Myometrial cell (primary cell): Measurements from ENCODE around the gene STARD4. TPM values are rescaled to one million over a fixed set of nuclear protein-coding genes. Genes with fewer than 3 reads are reported as not detected.

Experiments
- total RNA-seq: library from RNA; depleted of rRNA; stranded (reverse); fragments of >200 nt; gene quantifications from 2 replicates; pipeline ENCODE4 v1.2.3, GENCODE V29; 2015

STARD4 gene, protein sequence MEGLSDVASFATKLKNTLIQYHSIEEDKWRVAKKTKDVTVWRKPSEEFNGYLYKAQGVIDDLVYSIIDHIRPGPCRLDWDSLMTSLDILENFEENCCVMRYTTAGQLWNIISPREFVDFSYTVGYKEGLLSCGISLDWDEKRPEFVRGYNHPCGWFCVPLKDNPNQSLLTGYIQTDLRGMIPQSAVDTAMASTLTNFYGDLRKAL
- total RNA-seq, result 70.1 and 106 TPM in 2 replicates

DNA sequence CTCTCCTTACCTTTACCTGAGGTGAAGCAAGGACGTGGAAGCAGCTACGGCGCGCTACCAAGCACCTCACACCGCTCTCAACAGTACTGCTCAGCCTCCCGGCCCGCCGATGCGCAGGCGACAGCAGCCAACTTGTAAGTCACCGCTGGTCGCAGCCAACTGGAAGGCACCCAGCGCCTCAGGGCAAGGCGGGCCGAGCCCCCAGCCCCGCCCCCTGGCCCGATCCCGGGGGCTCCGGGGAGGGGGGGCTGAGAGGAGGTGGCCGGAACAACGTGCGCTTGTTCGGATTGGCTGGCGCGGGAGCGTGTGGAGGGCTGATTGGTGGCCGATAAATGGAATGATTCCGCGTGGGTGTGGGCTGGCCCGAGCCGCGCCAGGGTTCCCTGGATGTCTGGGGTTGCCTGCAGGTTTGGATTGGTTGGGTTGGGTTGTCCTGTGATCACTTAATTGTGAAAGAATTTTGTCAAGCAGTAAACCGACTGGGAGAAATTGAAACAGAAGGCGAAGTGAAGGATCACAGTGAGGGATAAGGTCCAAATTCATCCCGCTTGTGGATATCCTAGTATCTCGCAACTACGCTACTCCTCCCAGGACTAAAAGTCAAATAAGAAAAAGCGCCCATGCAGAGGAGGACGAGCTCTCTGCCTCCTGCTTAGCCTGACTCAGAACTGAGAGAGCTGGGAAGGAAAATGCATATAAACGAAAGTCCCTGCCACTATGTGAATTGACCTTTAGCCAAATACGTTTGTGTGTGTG, at the start of gene STARD4:
STARD4 (minus strand) TSS at position 161 of the 756 bp plus-strand sequence. CDS start 5,102 bp downstream, outside the sequence.

Other genes with a start within 250 kb of the STARD4 start
- gene NREP, start 244.7 kb upstream of the STARD4 start, total RNA-seq, result 19.8 and 19.9 TPM in 2 replicates